Measurements from ENCODE around the gene USH2A.

Gene USH2A

GRCh38 chr1:215643592-215644321 lies 779.5 kb downstream of the USH2A start:
- no peak for DNase-seq (ENCODE audit: low read depth in 2 of 2)

- DNase-seq (ENCODE audit: low read depth in 2 of 2): no peak
Observed at GRCh38 chr1:215640429-215641148, 782.7 kb downstream of the USH2A start.

- no peak for DNase-seq (ENCODE audit: low read depth in 2 of 2)
Observed at GRCh38 chr1:215637041-215637573, 786.1 kb downstream of the USH2A start.

- DNase-seq (ENCODE audit: low read depth in 2 of 2): no peak
Observed at GRCh38 chr1:215636258-215636965, 786.8 kb downstream of the USH2A start.

GRCh38 chr1:215635827-215636226 lies 787.4 kb downstream of the USH2A start:
- no peak for DNase-seq (ENCODE audit: low read depth in 2 of 2)

- DNase-seq (ENCODE audit: low read depth in 2 of 2): no peak
Observed at GRCh38 chr1:215631489-215631888, 791.8 kb downstream of the USH2A start.

- DNase-seq (ENCODE audit: low read depth in 2 of 2): no peak
Observed at GRCh38 chr1:215631040-215631439, 792.2 kb downstream of the USH2A start.

- no peak for DNase-seq (ENCODE audit: low read depth in 2 of 2)
Observed at GRCh38 chr1:215625949-215626348, 797.3 kb downstream of the USH2A start.

- DNase-seq (ENCODE audit: low read depth in 2 of 2): no peak
Observed at GRCh38 chr1:215623162-215623561, 800.1 kb downstream of the USH2A start.

- no peak for DNase-seq (ENCODE audit: low read depth in 2 of 2)
Observed at GRCh38 chr1:215617979-215618378, 805.3 kb downstream of the USH2A start.

GRCh38 chr1:215612391-215612790 lies 810.9 kb downstream of the USH2A start:
- DNase-seq (ENCODE audit: low read depth in 2 of 2): no peak

- DNase-seq (ENCODE audit: low read depth in 2 of 2): no peak
Observed at GRCh38 chr1:215608646-215609045, 814.6 kb downstream of the USH2A start.

- no peak for DNase-seq (ENCODE audit: low read depth in 2 of 2)
Observed at GRCh38 chr1:215607412-215607811, 815.8 kb downstream of the USH2A start.

GRCh38 chr1:215606564-215607168 lies 816.6 kb downstream of the USH2A start:
- DNase-seq (ENCODE audit: low read depth in 2 of 2): no peak

GRCh38 chr1:215606036-215606435 lies 817.2 kb downstream of the USH2A start:
- DNase-seq (ENCODE audit: low read depth in 2 of 2): no peak

- no peak for DNase-seq (ENCODE audit: low read depth in 2 of 2)
Observed at GRCh38 chr1:215605011-215605621, 818.1 kb downstream of the USH2A start.

GRCh38 chr1:215603319-215603718 lies 819.9 kb downstream of the USH2A start:
- no peak for DNase-seq (ENCODE audit: low read depth in 2 of 2)

GRCh38 chr1:215601276-215601675 lies 822.0 kb downstream of the USH2A start:
- DNase-seq (ENCODE audit: low read depth in 2 of 2): no peak

- no peak for DNase-seq (ENCODE audit: low read depth in 2 of 2)
Observed at GRCh38 chr1:215600867-215601266, 822.4 kb downstream of the USH2A start.

GRCh38 chr1:215600258-215600792 lies 822.9 kb downstream of the USH2A start:
- DNase-seq (ENCODE audit: low read depth in 2 of 2): no peak

GRCh38 chr1:215599418-215600074 lies 823.7 kb downstream of the USH2A start:
- DNase-seq (ENCODE audit: low read depth in 2 of 2): no peak

Measured in stimulated activated CD8-positive, alpha-beta memory T cell treated with anti-CD3 and anti-CD28 coated beads, Interleukin-2, amount 100 ng/mL, for 1 hour (primary cell).